Astrocyte (in vitro differentiated cells and primary cell): ENCODE results near the gene HOXB6. TPM values are rescaled to one million over a fixed set of nuclear protein-coding genes. Genes with fewer than 3 reads are reported as not detected.

ENCODE experiments used
- DNase-seq: peaks from one replicate; pipeline ENCODE4 v3.0.0-alpha.2; 2010; ENCODE audit warnings: low read depth
- FAIRE-seq: peaks from 2 replicates; lab custom pipeline; 2011; peaks lifted over from hg19 to GRCh38; lab: Jason Lieb, UNC
- H2AFZ ChIP-seq: 2 replicates; pipeline ENCODE4 v1.6.0; 2012; ENCODE audit warnings: low read depth, low read length, inconsistent platforms
- H3K27ac ChIP-seq: 2 replicates; pipeline ENCODE4 v1.5.1; 2011; ENCODE audit warnings: low read depth, low read length, inconsistent platforms
- H3K27me3 ChIP-seq: 2 replicates; pipeline ENCODE4 v1.6.0; 2011; ENCODE audit warnings: low read length, inconsistent platforms; ENCODE audit not compliant: insufficient read depth
- H3K36me3 ChIP-seq: 2 replicates; pipeline ENCODE4 v1.5.1; 2011; ENCODE audit warnings: low read length, inconsistent platforms; ENCODE audit not compliant: insufficient read depth
- H3K4me1 ChIP-seq: 2 replicates; pipeline ENCODE4 v1.5.1; 2011; ENCODE audit warnings: low read length, inconsistent platforms; ENCODE audit not compliant: insufficient read depth
- H3K4me2 ChIP-seq: 2 replicates; pipeline ENCODE4 v1.6.0; 2012; ENCODE audit warnings: low read length, inconsistent platforms
- H3K4me3 ChIP-seq: 2 replicates; pipeline ENCODE4 v1.5.1; 2011; ENCODE audit warnings: low read depth, mild to moderate bottlenecking, low read length, inconsistent platforms; ENCODE audit not compliant: insufficient read depth
- H3K79me2 ChIP-seq: 2 replicates; pipeline ENCODE4 v1.6.0; 2012; ENCODE audit warnings: mild to moderate bottlenecking, low read length, inconsistent platforms; ENCODE audit not compliant: insufficient read depth
- H3K9ac ChIP-seq: 2 replicates; pipeline ENCODE4 v1.6.0; 2012; ENCODE audit warnings: mild to moderate bottlenecking, low read length, inconsistent platforms
- H3K9me3 ChIP-seq: 2 replicates; pipeline ENCODE4 v1.5.1; 2012; ENCODE audit warnings: low read depth, mild to moderate bottlenecking, low read length, inconsistent platforms; ENCODE audit not compliant: insufficient read depth
- H4K20me1 ChIP-seq: 2 replicates; pipeline ENCODE4 v1.6.0; 2012; ENCODE audit warnings: low read length, inconsistent platforms; ENCODE audit not compliant: insufficient read depth
- H3K27ac Mint-ChIP-seq: one replicate; pipeline ENCODE4 v1.8.0; 2021; ENCODE audit warnings: mild to moderate bottlenecking, mixed read lengths; ENCODE audit not compliant: unreplicated experiment
- H3K27me3 Mint-ChIP-seq: one replicate; pipeline ENCODE4 v1.8.0; 2021; ENCODE audit warnings: low read depth, mixed read lengths; ENCODE audit not compliant: unreplicated experiment
- H3K36me3 Mint-ChIP-seq: one replicate; pipeline ENCODE4 v1.8.0; 2021; ENCODE audit warnings: low read depth, mixed read lengths; ENCODE audit not compliant: unreplicated experiment
- H3K4me1 Mint-ChIP-seq: one replicate; pipeline ENCODE4 v1.8.0; 2021; ENCODE audit warnings: low read depth, mixed read lengths; ENCODE audit not compliant: unreplicated experiment
- H3K4me3 Mint-ChIP-seq: one replicate; pipeline ENCODE4 v1.8.0; 2021; ENCODE audit warnings: mild to moderate bottlenecking, moderate library complexity, mixed read lengths; ENCODE audit not compliant: unreplicated experiment
- H3K9me3 Mint-ChIP-seq: one replicate; pipeline ENCODE4 v1.8.0; 2021; ENCODE audit warnings: mild to moderate bottlenecking, mixed read lengths; ENCODE audit not compliant: unreplicated experiment
- CTCF ChIP-seq: IDR thresholded peaks from 2 replicates; pipeline ENCODE4 v1.5.1; 2011; ENCODE audit warnings: low read depth, mild to moderate bottlenecking, inconsistent platforms, low read length, moderate library complexity; ENCODE audit not compliant: insufficient read depth
- EZH2 ChIP-seq: IDR thresholded peaks from 2 replicates; pipeline ENCODE4 v1.6.1; 2012; ENCODE audit warnings: mild to moderate bottlenecking, low read length, inconsistent platforms; ENCODE audit not compliant: insufficient read depth
- total RNA-seq: library from RNA; stranded (reverse); gene quantifications from 2 replicates; pipeline ENCODE4 v1.2.1, GENCODE V29; 2021

The HOXB6 gene
- total RNA-seq, 1 donor from 2014 or later, result not detected

- peaks cover 31% of the 10 kb centered on the region for H4K20me1 ChIP-seq
- no peak for FAIRE-seq
- H3K4me2 ChIP-seq, result peak overlapping the region; percentile 76
- H3K9me3 ChIP-seq, result peaks cover 3% of the 10 kb centered on the region
- Mint-ChIP-seq H3K4me1 (no peaks in the 10 kb centered on the region), H3K9me3 (peaks cover 27% of the 10 kb centered on the region), H3K36me3 (no peaks in the 10 kb centered on the region), H3K27ac (peak overlapping the region; percentile 81), H3K27me3 (peaks cover 79% of the 10 kb centered on the region), H3K4me3 (peak overlapping the region; percentile 60)
- H3K27ac ChIP-seq, result no peak overlapping the region
- peaks cover 4% of the 10 kb centered on the region for H3K4me1 ChIP-seq
- no peaks in the 10 kb centered on the region for H3K36me3 ChIP-seq
- DNase-seq, result no peak
- H3K79me2 ChIP-seq, result no peaks in the 10 kb centered on the region
- H3K4me3 ChIP-seq, result peak overlapping the region; percentile 29
- H3K9ac ChIP-seq, result no peak overlapping the region
- no peak for TF ChIP-seq CTCF
- peak; percentile 71 for TF ChIP-seq EZH2
- no peak overlapping the region for H2AFZ ChIP-seq
- peaks cover 86% of the 10 kb centered on the region for H3K27me3 ChIP-seq
These were observed 8.3 kb upstream of the HOXB6 start for GRCh38 chr17:48612854-48613691.

GRCh38 chr17:48612456-48612853 lies 7.7 kb upstream of the HOXB6 start:
- H3K27ac ChIP-seq, result no peak overlapping the region
- H3K4me3 ChIP-seq, result no peak overlapping the region
- peaks cover 85% of the 10 kb centered on the region for H3K27me3 ChIP-seq
- H3K36me3 ChIP-seq, result no peaks in the 10 kb centered on the region
- no peaks in the 10 kb centered on the region for H3K79me2 ChIP-seq
- H3K9me3 ChIP-seq, result peaks cover 3% of the 10 kb centered on the region
- H3K27ac Mint-ChIP-seq, result peak overlapping the region; percentile 50
- no peak for FAIRE-seq
- peak overlapping the region; percentile 40 for H3K4me3 Mint-ChIP-seq
- peaks cover 4% of the 10 kb centered on the region for H3K4me1 ChIP-seq
- TF ChIP-seq EZH2, result no peak
- no peaks in the 10 kb centered on the region for H3K36me3 Mint-ChIP-seq
- peaks cover 31% of the 10 kb centered on the region for H3K9me3 Mint-ChIP-seq
- H2AFZ ChIP-seq, result no peak overlapping the region
- H3K4me1 Mint-ChIP-seq, result no peaks in the 10 kb centered on the region
- DNase-seq, result no peak
- H3K9ac ChIP-seq, result no peak overlapping the region
- H3K4me2 ChIP-seq, result peak overlapping the region; percentile 76
- H3K27me3 Mint-ChIP-seq, result peaks cover 79% of the 10 kb centered on the region
- H4K20me1 ChIP-seq, result peaks cover 29% of the 10 kb centered on the region

- Mint-ChIP-seq H3K9me3 (peaks cover 31% of the 10 kb centered on the region), H3K27ac (no peak overlapping the region), H3K27me3 (peaks cover 79% of the 10 kb centered on the region), H3K36me3 (no peaks in the 10 kb centered on the region), H3K4me1 (no peaks in the 10 kb centered on the region), H3K4me3 (no peak overlapping the region)
- H3K27me3 ChIP-seq, result peaks cover 85% of the 10 kb centered on the region
- no peak overlapping the region for H3K27ac ChIP-seq
- H3K4me1 ChIP-seq, result peaks cover 4% of the 10 kb centered on the region
- peaks cover 24% of the 10 kb centered on the region for H4K20me1 ChIP-seq
- H3K36me3 ChIP-seq, result no peaks in the 10 kb centered on the region
- no peaks in the 10 kb centered on the region for H3K79me2 ChIP-seq
- no peak overlapping the region for H3K4me2 ChIP-seq
- no peak overlapping the region for H3K9ac ChIP-seq
- FAIRE-seq (no peak), DNase-seq (no peak)
- no peak overlapping the region for H3K4me3 ChIP-seq
- peaks cover 3% of the 10 kb centered on the region for H3K9me3 ChIP-seq
- TF ChIP-seq CTCF, result no peak
- TF ChIP-seq EZH2, result peak; percentile 34
- H2AFZ ChIP-seq, result no peak overlapping the region
These were observed 7.1 kb upstream of the HOXB6 start for GRCh38 chr17:48611681-48612455.
